ENCODE measurements around the gene PRPF38B.

DNA sequence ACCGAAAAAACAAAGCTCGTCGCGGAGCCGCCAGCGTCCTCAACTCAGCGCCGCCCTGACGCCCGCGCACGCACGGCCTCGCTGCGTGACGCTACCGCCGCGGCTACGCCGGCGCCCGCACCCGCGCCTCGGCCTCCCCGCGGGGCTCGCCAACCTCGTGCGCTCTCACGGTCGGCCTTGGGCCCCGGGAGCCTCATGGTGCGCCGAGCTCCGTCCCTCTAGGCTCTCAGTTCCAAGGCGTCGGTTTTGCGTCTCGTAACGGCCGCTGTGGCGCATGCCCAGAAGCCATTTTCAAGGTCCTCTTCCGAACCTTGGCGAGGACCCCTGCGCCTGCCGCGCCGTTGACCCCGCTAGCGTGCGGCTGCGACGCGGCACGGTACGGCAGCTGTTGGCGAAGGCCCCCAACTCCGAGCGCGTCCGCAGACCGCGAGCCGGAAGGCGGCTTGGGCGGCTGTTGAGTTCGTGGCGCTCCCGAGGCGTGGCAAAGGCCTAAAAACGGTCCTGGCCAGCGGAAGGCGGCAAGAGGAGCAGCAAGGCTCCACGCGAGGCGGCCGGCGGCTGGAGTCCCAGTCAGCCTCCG lies 31.0 kb upstream of the PRPF38B start, which contains the start of gene HENMT1:
- TF ChIP-seq POLR2A (IDR thresholded peaks at IDR 0.05), result peak in 1 of 2 donors; percentile 10
- TF ChIP-seq, protein P1, sequence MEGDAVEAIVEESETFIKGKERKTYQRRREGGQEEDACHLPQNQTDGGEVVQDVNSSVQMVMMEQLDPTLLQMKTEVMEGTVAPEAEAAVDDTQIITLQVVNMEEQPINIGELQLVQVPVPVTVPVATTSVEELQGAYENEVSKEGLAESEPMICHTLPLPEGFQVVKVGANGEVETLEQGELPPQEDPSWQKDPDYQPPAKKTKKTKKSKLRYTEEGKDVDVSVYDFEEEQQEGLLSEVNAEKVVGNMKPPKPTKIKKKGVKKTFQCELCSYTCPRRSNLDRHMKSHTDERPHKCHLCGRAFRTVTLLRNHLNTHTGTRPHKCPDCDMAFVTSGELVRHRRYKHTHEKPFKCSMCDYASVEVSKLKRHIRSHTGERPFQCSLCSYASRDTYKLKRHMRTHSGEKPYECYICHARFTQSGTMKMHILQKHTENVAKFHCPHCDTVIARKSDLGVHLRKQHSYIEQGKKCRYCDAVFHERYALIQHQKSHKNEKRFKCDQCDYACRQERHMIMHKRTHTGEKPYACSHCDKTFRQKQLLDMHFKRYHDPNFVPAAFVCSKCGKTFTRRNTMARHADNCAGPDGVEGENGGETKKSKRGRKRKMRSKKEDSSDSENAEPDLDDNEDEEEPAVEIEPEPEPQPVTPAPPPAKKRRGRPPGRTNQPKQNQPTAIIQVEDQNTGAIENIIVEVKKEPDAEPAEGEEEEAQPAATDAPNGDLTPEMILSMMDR (IDR thresholded peaks at IDR 0.05), result no peak

All from thyroid gland (tissue), 4 donors.